Raji (cell line): ENCODE data around the gene TPK1.

Experiments used
- POLR2A ChIP-seq: IDR thresholded peaks from 2 replicates; pipeline ENCODE4 v1.6.1; 2011; ENCODE audit warnings: low read depth, low read length, control low read depth; ENCODE audit not compliant: insufficient read depth

The TPK1 gene

GRCh38 chr7:144762853-144763252, 73.0 kb downstream of the TPK1 start:
- TF ChIP-seq POLR2A = no peak

- TF ChIP-seq POLR2A = no peak
Measured at GRCh38 chr7:144761493-144761892, 74.4 kb downstream of the TPK1 start.

- TF ChIP-seq POLR2A = no peak
Measured at GRCh38 chr7:144759653-144760052, 76.2 kb downstream of the TPK1 start.

GRCh38 chr7:144747936-144748335, 87.9 kb downstream of the TPK1 start:
- no peak for TF ChIP-seq POLR2A

- TF ChIP-seq POLR2A = no peak
Measured at GRCh38 chr7:144738708-144739314, 97.0 kb downstream of the TPK1 start.

GRCh38 chr7:144738146-144738545, 97.7 kb downstream of the TPK1 start:
- no peak for TF ChIP-seq POLR2A

GRCh38 chr7:144736880-144737493, 98.9 kb downstream of the TPK1 start:
- no peak for TF ChIP-seq POLR2A

GRCh38 chr7:144735505-144736276, 100.2 kb downstream of the TPK1 start:
- TF ChIP-seq POLR2A = no peak

GRCh38 chr7:144731661-144732351, 104.0 kb downstream of the TPK1 start:
- TF ChIP-seq POLR2A = no peak

GRCh38 chr7:144730224-144730623, 105.6 kb downstream of the TPK1 start:
- TF ChIP-seq POLR2A = no peak

- TF ChIP-seq POLR2A = no peak
Measured at GRCh38 chr7:144729226-144729625, 106.6 kb downstream of the TPK1 start.

- TF ChIP-seq POLR2A = no peak
Measured at GRCh38 chr7:144728551-144728950, 107.3 kb downstream of the TPK1 start.

- TF ChIP-seq POLR2A = no peak
Measured at GRCh38 chr7:144725070-144725469, 110.8 kb downstream of the TPK1 start.

- no peak for TF ChIP-seq POLR2A
Measured at GRCh38 chr7:144723301-144723700, 112.6 kb downstream of the TPK1 start.

- TF ChIP-seq POLR2A = no peak
Measured at GRCh38 chr7:144720710-144721109, 115.1 kb downstream of the TPK1 start.

GRCh38 chr7:144720149-144720548, 115.7 kb downstream of the TPK1 start:
- TF ChIP-seq POLR2A = no peak

- TF ChIP-seq POLR2A = no peak
Measured at GRCh38 chr7:144717720-144718119, 118.1 kb downstream of the TPK1 start.
